DND-41 (cell line): ENCODE results near the gene SHCBP1.
"Not testable (repeated sequence)": the region's sequence is repeated elsewhere in the genome, so short reads cannot be mapped to it uniquely, and the experiment has no call there.

Experiments used
- ATAC-seq: fragments of 200-7000 bp; cut with Tn5 transposase; 3 replicates; pipeline ENCODE4 v1.9.1; 2021; ENCODE audit warnings: low read depth; ENCODE audit not compliant: insufficient read depth
- DNase-seq: peaks from one replicate; pipeline ENCODE4 v3.0.0-alpha.2; 2020
- H2AFZ ChIP-seq: 2 replicates; pipeline ENCODE4 v1.6.0; 2012; ENCODE audit warnings: low read depth, low read length
- H3K27ac ChIP-seq: 2 replicates; pipeline ENCODE4 v1.5.1; 2012; ENCODE audit warnings: low read length, inconsistent platforms
- H3K27me3 ChIP-seq: fragments of 200-600 bp; sonication (generic); 2 replicates; pipeline ENCODE4 v1.6.0; 2012; ENCODE audit warnings: low read length, mild to moderate bottlenecking, inconsistent platforms; ENCODE audit not compliant: insufficient read depth, poor library complexity
- H3K36me3 ChIP-seq: 2 replicates; pipeline ENCODE4 v1.5.1; 2012; ENCODE audit warnings: low read length, inconsistent platforms; ENCODE audit not compliant: insufficient read depth
- H3K4me1 ChIP-seq: 2 replicates; pipeline ENCODE4 v1.5.1; 2012; ENCODE audit warnings: mild to moderate bottlenecking, low read length; ENCODE audit not compliant: insufficient read depth
- H3K4me2 ChIP-seq: 2 replicates; pipeline ENCODE4 v1.6.0; 2012; ENCODE audit warnings: mild to moderate bottlenecking, moderate library complexity, low read length, inconsistent platforms; ENCODE audit not compliant: insufficient read depth
- H3K4me3 ChIP-seq, 2 experiments: fragments of 200-600 bp in 1 of 2; shearing (Covaris generic) in 1 of 2; 2 replicates each; pipeline ENCODE4 v1.5.1; 2012 to 2016; ENCODE audit warnings: inconsistent platforms in 2 of 2, low read length in 2 of 2, mild to moderate bottlenecking in 2 of 2, low read depth in 1 of 2, moderate library complexity in 1 of 2
- H3K79me2 ChIP-seq: 2 replicates; pipeline ENCODE4 v1.6.0; 2012; ENCODE audit warnings: low read length, inconsistent platforms; ENCODE audit not compliant: insufficient read depth
- H3K9ac ChIP-seq: 2 replicates; pipeline ENCODE4 v1.6.0; 2012; ENCODE audit warnings: low read depth, mild to moderate bottlenecking, inconsistent platforms, low read length, moderate library complexity
- H3K9me3 ChIP-seq: 2 replicates; pipeline ENCODE4 v1.5.1; 2012; ENCODE audit warnings: low read length, moderate library complexity, mild to moderate bottlenecking, inconsistent platforms; ENCODE audit not compliant: insufficient read depth, severe bottlenecking
- H4K20me1 ChIP-seq: 2 replicates; pipeline ENCODE4 v1.6.0; 2012; ENCODE audit warnings: low read length; ENCODE audit not compliant: insufficient read depth
- CTCF ChIP-seq: IDR thresholded peaks from 2 replicates; pipeline ENCODE4 v1.5.1; 2012; ENCODE audit warnings: borderline replicate concordance, low read length, moderate library complexity, mild to moderate bottlenecking; ENCODE audit not compliant: poor library complexity, severe bottlenecking; ENCODE audit errors: extremely low read depth
- EZH2 ChIP-seq: IDR thresholded peaks from 3 replicates; pipeline ENCODE4 v1.6.1; 2012; ENCODE audit warnings: borderline replicate concordance, low read depth, mild to moderate bottlenecking, moderate library complexity, low read length, inconsistent platforms; ENCODE audit not compliant: severe bottlenecking

The SHCBP1 gene

DNA sequence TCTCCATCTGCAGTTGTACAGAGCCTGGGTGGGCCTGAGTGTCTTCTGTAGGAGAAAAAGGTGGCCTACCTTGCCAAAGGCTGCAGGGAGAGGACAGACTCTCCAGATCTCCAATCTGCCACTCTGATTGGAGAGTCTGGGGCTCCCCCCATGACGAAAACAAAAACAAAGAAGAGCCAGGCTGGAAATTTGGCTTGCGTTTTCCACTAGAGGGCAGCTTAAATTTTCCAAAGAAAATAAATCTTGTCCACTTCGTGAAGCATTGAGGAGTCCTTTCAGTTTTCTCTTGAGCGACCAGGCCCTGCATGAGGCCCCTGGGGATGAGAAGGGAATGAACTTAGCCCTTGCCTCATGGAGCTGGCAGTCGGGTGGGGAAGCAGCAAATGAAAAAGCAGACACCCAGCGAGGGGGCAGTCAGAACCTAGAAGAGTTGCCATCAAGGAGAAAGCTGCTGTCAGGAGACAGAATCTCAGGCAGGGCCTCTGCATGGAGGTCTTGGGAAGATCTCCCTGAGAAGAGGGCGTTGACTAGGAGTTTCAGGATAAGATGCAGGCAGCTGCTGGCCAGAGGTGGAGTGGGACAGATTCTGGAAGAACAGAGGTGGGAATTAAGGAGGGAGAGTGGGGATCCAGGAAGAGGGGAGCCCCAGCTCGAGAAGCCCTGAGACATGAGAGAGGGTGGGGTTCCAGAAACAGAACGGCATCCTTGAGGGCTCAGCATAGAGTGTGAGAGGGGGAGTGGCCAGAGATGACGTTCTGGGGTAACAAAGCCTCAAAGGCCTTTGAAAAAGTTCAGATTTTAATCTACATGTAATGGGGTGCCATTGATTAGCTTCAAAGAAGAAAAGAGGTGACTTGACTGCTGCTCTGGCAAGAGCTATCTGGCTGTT is 8.4 kb upstream of the SHCBP1 start:
- Histone ChIP-seq H3K27me3 (peaks cover 6% of the 10 kb centered on the region), H2AFZ (0 out of 2 replicates have a peak overlapping the region, but pooled peaks have one; percentile 16), H3K4me2 (no peak overlapping the region), H3K9me3 (no peaks in the 10 kb centered on the region), H3K36me3 (no peaks in the 10 kb centered on the region), H3K79me2 (no peaks in the 10 kb centered on the region), H3K27ac (no peak overlapping the region), H3K4me1 (no peaks in the 10 kb centered on the region), H3K4me3 (no peak overlapping the region), H3K9ac (no peak overlapping the region), H4K20me1 (no peaks in the 10 kb centered on the region)
- no peak for TF ChIP-seq EZH2
- TF ChIP-seq CTCF, result peak; percentile 29
- ATAC-seq (no peak), DNase-seq (no peak)

GRCh38 chr16:46627746-46628145 is 6.6 kb upstream of the SHCBP1 start:
- Histone ChIP-seq H3K79me2 (no peaks in the 10 kb centered on the region), H3K9ac (no peak overlapping the region), H3K27ac (no peak overlapping the region), H3K27me3 (peaks cover 6% of the 10 kb centered on the region), H3K9me3 (no peaks in the 10 kb centered on the region), H4K20me1 (no peaks in the 10 kb centered on the region), H3K4me1 (no peaks in the 10 kb centered on the region), H3K4me2 (no peak overlapping the region), H3K4me3 (no peak overlapping the region), H2AFZ (no peak overlapping the region), H3K36me3 (no peaks in the 10 kb centered on the region)
- ATAC-seq (no peak), DNase-seq (no peak)
- TF ChIP-seq CTCF, result no peak

GRCh38 chr16:46626681-46627080 is 5.5 kb upstream of the SHCBP1 start:
- not testable (repeated sequence) for H3K27me3 ChIP-seq, ATAC-seq, H3K36me3 ChIP-seq, DNase-seq, H3K4me3 ChIP-seq, H4K20me1 ChIP-seq, H3K27ac ChIP-seq, H3K9ac ChIP-seq, H2AFZ ChIP-seq, H3K4me2 ChIP-seq, H3K79me2 ChIP-seq, H3K9me3 ChIP-seq, H3K4me1 ChIP-seq

DNA sequence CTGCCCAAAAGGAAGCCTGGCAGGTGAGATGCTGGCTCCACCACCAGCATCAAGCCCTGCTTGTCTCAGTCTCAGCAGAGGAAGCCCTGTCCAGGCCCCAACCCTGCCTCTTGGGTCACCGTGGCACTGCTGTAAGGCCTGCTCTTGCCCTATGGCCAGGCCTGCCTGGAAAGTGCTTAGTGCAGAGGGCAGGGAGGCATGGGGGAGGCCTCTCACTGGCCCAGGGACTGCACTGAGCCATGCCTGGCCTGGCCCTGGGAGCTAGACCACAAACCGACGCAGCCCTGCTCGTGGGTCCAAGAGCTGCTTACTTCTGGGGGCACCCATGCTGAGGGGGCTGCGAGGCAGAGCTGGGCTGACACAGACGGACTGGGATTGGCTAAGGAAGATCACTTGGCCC is 3.7 kb upstream of the SHCBP1 start:
- Histone ChIP-seq H3K4me1 (peaks cover 14% of the 10 kb centered on the region), H3K79me2 (peaks cover 24% of the 10 kb centered on the region)
- ATAC-seq, H4K20me1 ChIP-seq, H3K27ac ChIP-seq, H3K9ac ChIP-seq, H3K27me3 ChIP-seq, H3K9me3 ChIP-seq, DNase-seq, H3K36me3 ChIP-seq, H3K4me2 ChIP-seq, H2AFZ ChIP-seq, H3K4me3 ChIP-seq: not testable (repeated sequence)

DNA sequence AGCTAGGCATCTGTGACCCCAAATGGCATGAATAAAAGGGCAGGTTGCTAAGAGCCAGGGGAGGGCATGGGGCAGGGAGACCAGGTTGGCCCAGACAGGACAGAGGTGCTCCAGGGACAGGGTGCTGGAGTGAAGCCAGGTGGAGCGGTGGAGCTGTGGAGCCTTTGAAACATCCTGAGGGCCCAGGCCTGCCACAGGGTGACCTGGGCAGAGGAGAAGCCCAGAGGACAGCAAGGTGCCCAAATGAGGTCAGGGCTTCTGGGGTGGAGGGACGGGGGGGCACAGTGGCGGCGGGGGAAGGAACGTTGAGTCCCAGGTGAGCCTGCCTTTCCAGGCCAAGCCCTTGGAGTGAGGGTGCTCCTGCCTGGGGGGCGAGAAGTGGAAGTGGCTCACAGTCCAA is 2.5 kb upstream of the SHCBP1 start:
- not testable (repeated sequence) for H3K27ac ChIP-seq, H3K27me3 ChIP-seq, DNase-seq, H4K20me1 ChIP-seq, ATAC-seq, H3K4me2 ChIP-seq, H3K9me3 ChIP-seq, H2AFZ ChIP-seq, H3K4me3 ChIP-seq, H3K9ac ChIP-seq, H3K36me3 ChIP-seq
- Histone ChIP-seq H3K79me2 (peaks cover 36% of the 10 kb centered on the region), H3K4me1 (peaks cover 26% of the 10 kb centered on the region)

GRCh38 chr16:46623246-46623645 is 2.1 kb upstream of the SHCBP1 start:
- not testable (repeated sequence) for H2AFZ ChIP-seq, H4K20me1 ChIP-seq, H3K4me3 ChIP-seq, H3K27me3 ChIP-seq, H3K4me2 ChIP-seq, ATAC-seq, DNase-seq, H3K27ac ChIP-seq, H3K9ac ChIP-seq, H3K9me3 ChIP-seq
- Histone ChIP-seq H3K79me2 (peaks cover 40% of the 10 kb centered on the region), H3K4me1 (peaks cover 29% of the 10 kb centered on the region), H3K36me3 (peaks cover 11% of the 10 kb centered on the region)
